Choroid plexus epithelial cell (primary cell): ENCODE results near the gene MCTP2.

Source experiments
- DNase-seq: peaks from one replicate; pipeline ENCODE4 v3.0.0-alpha.2; 2010; ENCODE audit warnings: low read depth
- H3K4me3 ChIP-seq: 2 replicates; pipeline ENCODE4 v1.5.1; 2011; ENCODE audit warnings: low read depth, mild to moderate bottlenecking, control low read depth, low read length, moderate library complexity
- CTCF ChIP-seq: conservative IDR thresholded peaks from 2 replicates; pipeline ENCODE4 v1.5.1; 2011; ENCODE audit warnings: low read depth, mild to moderate bottlenecking, control low read depth, inconsistent platforms, low read length, moderate library complexity

MCTP2 gene

GRCh38 chr15:94230883-94231722, at the start of gene MCTP2:
TSS of gene MCTP2 (plus strand) at chr15:94231561. CDS start at chr15:94298266, 66,705 bp downstream.
- TF ChIP-seq CTCF = no peak
- peak within 1 kb of the TSS; percentile 52 for H3K4me3 ChIP-seq
- peak; percentile 54 for DNase-seq

- DNase-seq = no peak
- no peak for TF ChIP-seq CTCF
- no peak overlapping the region for H3K4me3 ChIP-seq
Observed at GRCh38 chr15:94182883-94183282, 48.5 kb upstream of the MCTP2 start.

- no peak for DNase-seq
- no peak for TF ChIP-seq CTCF
- no peak overlapping the region for H3K4me3 ChIP-seq
Observed at GRCh38 chr15:94185547-94186236, 45.7 kb upstream of the MCTP2 start.

GRCh38 chr15:94186770-94187331, 44.5 kb upstream of the MCTP2 start:
- H3K4me3 ChIP-seq = no peak overlapping the region
- DNase-seq = no peak
- TF ChIP-seq CTCF = no peak

GRCh38 chr15:94193906-94194305, 37.5 kb upstream of the MCTP2 start:
- no peak overlapping the region for H3K4me3 ChIP-seq
- TF ChIP-seq CTCF = no peak
- DNase-seq = no peak

GRCh38 chr15:94196531-94196930, 34.8 kb upstream of the MCTP2 start:
- DNase-seq = peak; percentile 1
- TF ChIP-seq CTCF = no peak
- no peak overlapping the region for H3K4me3 ChIP-seq
